Lower leg skin (tissue), 4 donors: Measurements from ENCODE around the gene CD2. TPM values are rescaled to one million over a fixed set of nuclear protein-coding genes. Genes with fewer than 3 reads are reported as not detected.
"Not testable (repeated sequence)": the region's sequence is repeated elsewhere in the genome, so short reads cannot be mapped to it uniquely, and the experiment has no call there.

Source experiments
- DNase-seq, 2 donors: peaks; one replicate each; pipeline ENCODE4 v3.0.0-alpha.2; 2019; ENCODE audit warnings: low spot score in 2 of 2
- H3K4me3 ChIP-seq: fragments of 200-600 bp; sonication (generic); 2 replicates; pipeline ENCODE4 v1.5.1; 2017; ENCODE audit warnings: mild to moderate bottlenecking, low read depth; ENCODE audit not compliant: poor library complexity, severe bottlenecking
- CTCF ChIP-seq, 3 donors: fragments of 450-650 bp; IDR thresholded peaks; one replicate each; pipeline ENCODE4 v1.5.1; 2016; ENCODE audit warnings: antibody characterized with exemption in 3 of 3, mild to moderate bottlenecking in 3 of 3, moderate library complexity in 2 of 3
- POLR2A ChIP-seq, 2 donors: fragments of 450-650 bp; IDR thresholded peaks; one replicate each; pipeline ENCODE4 v1.6.1; 2016 to 2017; ENCODE audit warnings: antibody characterized with exemption in 2 of 2, mild to moderate bottlenecking in 1 of 2, moderate library complexity in 1 of 2
- WGBS, 2 donors: methylation state at CpG; one replicate each; pipeline ENCODE4 v1.1.5; 2018; 5-methylcytosine and 5-hydroxymethylcytosine counted together
- intact Hi-C: fragments of 100-400 bp; cut with DNase I; formaldehyde crosslinking; loops from one replicate; pipeline ENCODE4 v1.15.0; 2023; ENCODE audit warnings: low total_unique reads
- total RNA-seq, 4 donors: library from RNA; depleted of rRNA; stranded (reverse); fragments of >200 nt; gene quantifications; one replicate each; pipeline ENCODE4 v1.1.0, GENCODE V29; 2016

Gene CD2
- total RNA-seq, 4 donors from 2014 or later, result 0.78 to 1.1 (median 1.1) TPM; not detected in 1

DNA sequence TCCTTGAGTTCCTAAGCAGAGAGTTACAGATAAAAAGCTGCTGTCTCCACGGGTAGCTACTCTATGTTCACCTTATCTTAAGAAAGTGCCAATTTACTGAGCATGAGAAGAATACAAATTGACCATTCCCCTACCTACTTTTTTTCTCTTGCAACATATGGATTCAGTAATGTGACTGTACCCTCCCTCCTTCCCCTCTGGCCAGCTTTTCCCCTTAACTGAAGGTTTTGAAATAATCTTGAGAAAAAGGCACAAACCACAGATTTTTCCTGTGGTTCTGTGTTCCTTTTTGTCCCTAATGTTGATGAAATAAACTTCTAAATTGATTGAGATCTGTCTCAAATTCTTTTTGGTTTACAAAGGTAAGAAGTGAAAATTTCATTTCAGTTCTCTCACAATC lies 2.6 kb upstream of the CD2 start:
- TF ChIP-seq CTCF (IDR thresholded peaks at IDR 0.05), result no peak
- TF ChIP-seq POLR2A (IDR thresholded peaks at IDR 0.05), result no peak
- no peak overlapping the region for H3K4me3 ChIP-seq
- 58 to 60% methylated on average over 1 of the region's 1 CpG for WGBS, 2 donors
- DNase-seq, result no peak
- intact Hi-C loops, result no loop called here

DNA sequence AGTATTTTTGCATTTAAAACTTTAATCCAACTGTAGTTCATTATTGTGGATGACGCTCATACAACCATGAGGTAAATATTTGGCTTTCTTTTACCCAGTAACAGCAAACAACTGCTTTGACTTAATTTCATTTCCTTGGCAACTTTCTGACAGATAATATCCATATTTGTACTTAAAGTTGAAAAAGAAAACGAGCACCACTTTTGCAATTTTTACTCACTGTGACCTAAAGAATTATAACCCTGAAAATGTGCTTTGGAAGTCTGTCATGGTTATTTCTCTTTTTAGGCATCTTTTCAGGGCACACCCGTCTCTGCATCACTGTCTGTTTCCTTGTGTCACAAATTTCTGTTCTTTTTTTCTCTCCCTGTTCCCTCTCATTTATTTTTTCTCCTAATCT lies 918 bp upstream of the CD2 start:
- DNase-seq, result no peak
- no peak overlapping the region for H3K4me3 ChIP-seq
- intact Hi-C loops, result no loop called here
- 54 to 55% methylated on average over 3 of the region's 3 CpGs for WGBS, 2 donors
- TF ChIP-seq POLR2A (IDR thresholded peaks at IDR 0.05) (no peak), CTCF (IDR thresholded peaks at IDR 0.05) (no peak)

- no peak for DNase-seq
- intact Hi-C loops, result no loop called here
- WGBS, 2 donors, result 95 to 98% methylated on average over 8 of the region's 8 CpGs
- no peak overlapping the region for H3K4me3 ChIP-seq
- TF ChIP-seq CTCF (IDR thresholded peaks at IDR 0.05) (no peak), POLR2A (IDR thresholded peaks at IDR 0.05) (no peak)
Measured at GRCh38 chr1:116755066-116755465, 836 bp downstream of the CD2 start.

DNA sequence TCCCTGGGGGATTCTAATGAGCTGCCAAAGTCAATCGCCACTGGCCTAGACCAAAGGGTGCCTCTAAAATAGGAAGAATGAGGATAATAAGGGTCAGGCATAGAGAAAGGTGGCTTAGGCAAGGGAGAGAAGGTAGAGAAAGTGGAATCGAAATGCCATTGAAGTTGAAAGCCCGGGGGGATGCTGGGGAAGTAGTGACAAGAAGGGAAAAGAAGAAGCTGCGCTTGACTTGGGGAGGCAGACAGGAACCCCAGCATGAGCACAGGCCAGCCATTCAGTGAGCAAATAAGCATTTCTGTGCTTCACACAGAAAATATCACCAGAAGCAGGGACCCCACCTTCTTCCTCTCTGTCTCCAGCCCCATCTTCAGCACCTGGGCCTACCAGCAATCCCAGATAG lies 1.5 kb downstream of the CD2 start:
- H3K4me3 ChIP-seq, result no peak overlapping the region
- no peak for DNase-seq
- 82 to 86% methylated on average over 4 of the region's 4 CpGs for WGBS, 2 donors
- intact Hi-C loops, result no loop called here
- TF ChIP-seq POLR2A (IDR thresholded peaks at IDR 0.05) (no peak), CTCF (IDR thresholded peaks at IDR 0.05) (no peak)

DNA sequence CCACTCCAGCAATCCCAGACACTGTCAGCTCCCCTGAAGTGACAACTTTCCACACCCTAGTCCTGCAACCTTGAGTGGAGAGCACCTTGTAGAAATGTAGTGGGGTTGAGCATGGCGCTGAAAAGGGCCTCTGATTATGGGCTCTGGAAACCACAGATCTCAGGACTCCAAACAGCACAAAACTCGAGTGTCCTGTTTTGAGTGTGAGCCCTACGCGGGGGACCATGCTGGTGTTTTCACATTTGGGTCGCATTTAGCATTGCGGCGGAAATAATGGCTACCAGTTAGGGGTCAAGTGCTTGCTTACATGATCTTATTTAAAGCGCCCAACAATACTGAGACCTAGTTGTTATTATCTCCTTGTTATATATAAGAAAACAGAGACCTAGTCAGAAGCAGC lies 1.9 kb downstream of the CD2 start:
- not testable (repeated sequence) for H3K4me3 ChIP-seq

GRCh38 chr1:116758456-116758815 lies 4.2 kb downstream of the CD2 start:
- DNase-seq, H3K4me3 ChIP-seq, intact Hi-C loops: not testable (repeated sequence)
- WGBS, 2 donors, result 87 to 90% methylated on average over 5 of the region's 5 CpGs

More for the DNA sequence above, 1.9 kb downstream of the CD2 start:
- 84 to 96% methylated on average over 8 of the region's 8 CpGs for WGBS, 2 donors
- DNase-seq, intact Hi-C loops: not testable (repeated sequence)

DNA sequence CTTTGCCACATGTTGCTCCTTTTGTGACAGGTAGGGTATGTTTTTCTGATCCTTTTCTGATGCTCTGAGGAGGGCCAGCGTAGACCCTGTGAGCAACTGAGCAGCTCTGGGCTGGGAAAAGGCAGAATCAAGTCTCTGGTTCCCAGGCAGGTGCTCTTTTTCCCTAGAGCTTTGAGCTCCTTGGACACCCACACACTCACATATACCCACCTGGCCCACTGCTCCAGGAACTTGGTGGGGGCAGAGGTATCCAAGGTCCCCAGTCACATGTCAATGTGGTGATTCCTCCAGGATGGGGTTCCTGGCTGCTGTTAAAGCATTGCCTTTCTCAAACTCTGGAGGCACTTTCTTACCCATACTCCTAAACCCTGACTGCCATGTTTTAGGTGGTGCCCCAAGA lies 5.4 kb downstream of the CD2 start:
- TF ChIP-seq POLR2A (IDR thresholded peaks at IDR 0.05), result no peak
- no peak for TF ChIP-seq CTCF (IDR thresholded peaks at IDR 0.05)
- H3K4me3 ChIP-seq, result no peak overlapping the region
- 92% methylated on average over 1 of the region's 1 CpG for WGBS, 2 donors
- no peak for DNase-seq
- intact Hi-C loops, result no loop called here
